Measurements from ENCODE around the gene MLLT6.

MLLT6 gene

GRCh38 chr17:38674749-38675615 is 30.1 kb upstream of the MLLT6 start, which contains the start of gene EPOP:
TSS of gene EPOP (minus strand) at chr17:38674957. CDS start at chr17:38674495, 462 bp downstream.
- peak; percentile 100 for DNase-seq (ENCODE audit: low spot score)

GRCh38 chr17:38676706-38677504 is 28.2 kb upstream of the MLLT6 start:
- DNase-seq (ENCODE audit: low spot score): peak; percentile 93

- no peak for DNase-seq (ENCODE audit: low spot score)
These were observed 27.3 kb upstream of the MLLT6 start for GRCh38 chr17:38677819-38678218.

GRCh38 chr17:38681096-38681495 is 24.0 kb upstream of the MLLT6 start:
- no peak for DNase-seq (ENCODE audit: low spot score)

GRCh38 chr17:38685491-38685890 is 19.6 kb upstream of the MLLT6 start:
- DNase-seq (ENCODE audit: low spot score): no peak

GRCh38 chr17:38687286-38687685 is 17.8 kb upstream of the MLLT6 start:
- DNase-seq (ENCODE audit: low spot score): no peak

GRCh38 chr17:38690386-38690785 is 14.7 kb upstream of the MLLT6 start:
- DNase-seq (ENCODE audit: low spot score): peak; percentile 70

GRCh38 chr17:38691154-38691553 is 13.9 kb upstream of the MLLT6 start:
- DNase-seq (ENCODE audit: low spot score): no peak

- DNase-seq (ENCODE audit: low spot score): no peak
These were observed 11.3 kb upstream of the MLLT6 start for GRCh38 chr17:38693700-38694329.

GRCh38 chr17:38697061-38697820 is 7.8 kb upstream of the MLLT6 start:
- DNase-seq (ENCODE audit: low spot score): no peak

- no peak for DNase-seq (ENCODE audit: low spot score)
These were observed 6.3 kb upstream of the MLLT6 start for GRCh38 chr17:38698760-38699159.

GRCh38 chr17:38701504-38702165 is 3.4 kb upstream of the MLLT6 start:
- no peak for DNase-seq (ENCODE audit: low spot score)

- peak; percentile 97 for DNase-seq (ENCODE audit: low spot score)
These were observed 2.7 kb upstream of the MLLT6 start for GRCh38 chr17:38702166-38702915.

- DNase-seq (ENCODE audit: low spot score): no peak
These were observed 1.9 kb upstream of the MLLT6 start for GRCh38 chr17:38702916-38703741.

- DNase-seq (ENCODE audit: low spot score): peak; percentile 79
These were observed 1.1 kb upstream of the MLLT6 start for GRCh38 chr17:38703742-38704605.

- peak; percentile 83 for DNase-seq (ENCODE audit: low spot score)
These were observed 390 bp downstream of the MLLT6 start for GRCh38 chr17:38705523-38705802.

GRCh38 chr17:38705803-38706504 is 881 bp downstream of the MLLT6 start:
- DNase-seq (ENCODE audit: low spot score): peak; percentile 88
